Activated CD4-positive, alpha-beta T cell treated with anti-CD3 and anti-CD28 coated beads for 24 hours (primary cell): ENCODE results near the gene CHKB.

Source experiments
- DNase-seq, 2 donors: peaks; one replicate each; pipeline ENCODE4 v3.0.0-alpha.2; 2020; ENCODE audit warnings: low read depth in 2 of 2

The CHKB gene

GRCh38 chr22:50600538-50600937 lies 17.9 kb upstream of the CHKB start, which contains the start of gene MAPK8IP2:
Gene MAPK8IP2, plus strand, starts transcription at chr22:50600793. Its CDS starts 26 bp downstream, at chr22:50600819.
- DNase-seq = no peak

DNA sequence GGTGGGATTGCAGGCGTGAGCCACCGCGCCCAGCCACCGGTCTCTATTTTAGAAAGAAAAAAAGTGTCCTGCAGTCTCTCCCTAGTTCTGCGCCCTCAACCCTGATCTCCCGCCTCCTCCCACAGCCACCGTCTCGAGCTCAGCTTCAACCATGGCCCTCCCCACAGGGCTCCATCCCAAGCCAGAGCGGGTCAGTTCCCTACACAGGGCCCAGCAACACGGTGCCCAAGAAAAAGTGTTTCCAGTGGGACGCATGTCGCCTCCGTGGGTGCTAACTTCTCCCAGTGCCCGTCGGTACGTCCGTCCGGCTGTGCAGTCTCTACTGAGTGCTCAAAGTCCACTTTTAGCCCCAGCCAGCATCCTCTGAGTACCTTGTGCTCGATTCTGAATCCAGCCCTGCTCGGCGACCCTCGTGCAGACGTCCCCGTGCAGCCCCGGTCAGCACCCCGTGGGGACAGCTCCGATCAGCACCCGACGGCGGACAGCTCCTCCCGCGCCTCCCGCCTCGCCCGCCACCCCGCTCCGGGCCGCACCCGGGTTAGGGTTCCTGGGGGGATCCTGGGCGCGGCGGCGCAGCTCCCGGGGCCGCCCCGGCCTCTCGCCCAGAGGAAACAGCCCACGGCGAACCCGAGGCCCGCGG lies 17.3 kb upstream of the CHKB start:
- peak; percentile 34 to 38 for DNase-seq

GRCh38 chr22:50597097-50597496 lies 14.4 kb upstream of the CHKB start:
- DNase-seq = no peak

DNA sequence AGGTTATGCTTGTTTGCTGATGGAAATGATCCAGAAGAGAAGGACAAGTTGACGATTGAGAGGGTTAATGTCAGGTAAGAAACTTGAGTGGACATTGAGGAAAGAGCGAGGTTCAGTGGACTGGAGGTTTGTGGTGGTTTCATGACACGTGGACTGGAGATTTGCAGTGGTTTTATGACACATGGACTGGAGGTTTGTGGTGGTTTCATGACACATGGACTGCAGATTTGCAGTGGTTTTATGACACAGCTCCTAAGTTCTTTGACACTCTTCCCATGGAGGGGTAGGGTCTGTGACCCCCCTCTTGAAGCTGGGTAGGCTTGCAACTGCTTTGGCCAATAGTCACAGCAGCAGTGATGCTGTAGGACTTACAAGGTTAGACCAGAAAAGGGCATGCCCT lies 12.5 kb upstream of the CHKB start:
- no peak for DNase-seq

- DNase-seq = no peak
Measured at GRCh38 chr22:50587407-50587806, 4.8 kb upstream of the CHKB start.

DNA sequence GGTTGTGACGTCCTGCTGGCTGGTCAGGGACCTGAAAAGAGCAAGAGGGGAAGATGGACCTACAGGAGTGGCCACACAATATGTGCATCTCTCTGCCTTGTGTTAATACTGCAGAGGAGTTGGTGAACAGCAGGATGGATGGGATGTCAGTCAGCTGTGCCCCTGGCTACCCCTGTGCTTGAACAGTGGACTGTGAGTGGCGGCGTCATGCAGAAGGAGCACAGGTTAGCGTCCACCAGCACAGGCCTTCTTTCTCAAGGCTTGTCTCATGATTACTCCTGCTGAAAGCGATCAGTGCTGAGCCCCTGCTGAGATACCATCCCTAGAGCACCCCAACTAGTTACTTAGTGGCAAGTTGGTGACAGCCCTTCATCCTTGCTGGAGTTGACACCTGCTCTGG lies 3.8 kb upstream of the CHKB start:
- no peak for DNase-seq

DNA sequence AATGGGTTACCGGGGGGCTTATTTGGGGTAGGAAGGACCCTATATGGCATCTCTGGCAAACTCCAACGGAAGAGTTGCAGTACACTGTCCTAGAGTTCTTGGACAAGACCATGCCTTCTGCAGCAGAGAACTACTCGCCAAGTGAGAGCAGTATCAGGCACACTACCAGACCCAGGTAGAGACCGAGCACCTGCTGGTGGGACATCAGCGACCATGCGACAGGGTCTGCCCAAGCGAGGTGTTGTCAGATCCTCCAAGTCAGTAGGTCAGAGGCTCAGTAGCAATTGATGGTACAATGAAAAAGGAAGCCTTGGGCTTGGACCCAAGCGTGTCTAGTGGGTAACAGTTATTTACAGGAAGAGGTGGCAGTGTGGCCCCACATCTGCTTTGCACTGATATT lies 3.1 kb upstream of the CHKB start:
- no peak for DNase-seq

DNA sequence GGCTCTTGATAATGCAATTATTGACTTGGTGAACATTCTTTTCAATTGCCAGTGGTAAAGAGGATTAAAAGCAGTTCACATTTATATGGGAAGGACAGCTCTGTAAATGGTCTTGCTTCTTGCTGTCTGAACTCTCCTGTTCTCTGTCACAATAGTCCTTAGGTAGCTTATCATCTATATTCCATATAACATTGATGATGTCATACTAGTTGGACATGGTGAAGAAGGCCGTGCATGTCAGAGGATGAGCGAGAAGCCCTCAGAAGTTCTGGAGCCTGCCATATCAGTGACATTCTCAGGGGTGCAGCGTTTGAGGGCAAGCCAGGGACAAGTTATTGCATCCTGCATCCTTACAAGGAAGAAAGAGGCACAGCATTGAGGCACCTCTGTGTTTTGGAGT lies 2.6 kb upstream of the CHKB start:
- DNase-seq = no peak

DNA sequence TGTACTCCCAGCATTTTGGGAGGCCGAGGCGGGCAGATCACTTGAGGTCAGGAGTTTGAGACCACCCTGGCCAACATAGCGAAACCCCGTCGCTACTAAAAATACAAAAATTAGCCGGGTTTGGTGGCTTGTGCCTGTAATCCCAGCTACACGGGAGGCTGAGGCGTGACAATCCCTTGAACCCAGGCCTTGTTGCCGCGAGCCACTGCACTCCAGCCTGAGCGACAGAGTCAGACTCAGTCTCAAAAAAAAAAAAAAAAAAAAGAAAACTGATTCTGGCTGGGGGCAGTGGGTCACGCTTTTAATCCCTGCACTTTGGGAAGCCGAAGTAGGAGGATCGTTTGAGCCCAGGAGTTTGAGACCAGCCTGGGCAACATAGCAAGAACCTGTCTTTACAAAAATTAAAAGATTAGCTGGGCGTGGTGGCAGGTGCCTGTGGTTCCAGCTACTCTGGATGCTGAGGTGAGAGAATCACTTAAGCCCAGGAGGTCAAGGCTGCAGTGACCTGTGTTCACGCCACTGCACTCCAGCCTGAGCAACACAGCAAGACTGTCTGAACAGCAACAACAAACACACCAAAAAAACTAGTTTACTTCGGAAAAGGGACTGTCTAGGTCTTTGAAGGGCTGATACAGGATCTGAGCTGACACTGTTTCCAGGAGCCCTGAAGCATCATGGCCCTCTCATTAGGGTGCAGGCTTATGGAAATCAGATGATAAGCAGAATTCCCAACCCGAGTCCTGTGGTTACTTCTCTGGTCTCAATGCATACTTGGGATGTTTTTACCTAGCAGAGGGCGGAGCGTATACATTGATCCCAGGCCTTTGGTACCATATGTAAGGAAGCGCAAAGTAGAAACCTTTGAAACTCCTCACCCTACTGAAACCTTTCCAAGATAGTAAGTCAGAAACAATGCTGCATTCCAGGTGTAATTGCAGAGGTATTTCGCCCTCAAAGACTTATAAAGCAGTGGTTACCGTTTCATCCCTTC lies 1.8 kb upstream of the CHKB start:
- DNase-seq = no peak

GRCh38 chr22:50583294-50583861 lies 729 bp upstream of the CHKB start:
- no peak for DNase-seq

DNA sequence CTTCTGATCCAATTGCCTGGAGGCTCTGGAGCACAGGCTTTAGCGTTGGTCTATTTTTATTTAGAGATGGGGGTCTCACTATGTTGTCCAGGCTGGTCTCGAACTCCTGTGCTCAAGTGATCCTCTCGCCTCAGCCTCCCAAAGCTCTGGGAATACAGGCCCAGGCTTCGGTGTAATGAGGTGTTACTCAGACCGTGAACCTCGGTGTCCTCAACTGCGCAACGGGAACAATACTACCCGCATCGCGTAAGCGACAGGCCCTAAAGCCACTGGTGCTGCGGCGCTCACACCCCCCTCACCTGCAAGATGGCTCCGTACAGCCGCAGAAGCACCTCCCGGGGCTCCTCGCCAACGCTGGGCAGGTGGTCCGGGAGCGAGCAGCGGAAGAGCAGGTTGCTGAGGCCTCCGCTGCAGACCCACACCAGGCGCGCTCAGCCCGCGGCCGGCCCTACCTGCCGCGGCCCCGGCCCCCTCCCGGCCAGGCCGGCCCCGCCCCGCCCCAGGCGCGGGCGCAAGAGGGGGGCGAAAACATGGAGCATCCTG lies 628 bp downstream of the CHKB start:
- peak in 1 of 2 donors; percentile 14 for DNase-seq

GRCh38 chr22:50581031-50581949 lies 1.4 kb downstream of the CHKB start:
- DNase-seq = no peak

DNA sequence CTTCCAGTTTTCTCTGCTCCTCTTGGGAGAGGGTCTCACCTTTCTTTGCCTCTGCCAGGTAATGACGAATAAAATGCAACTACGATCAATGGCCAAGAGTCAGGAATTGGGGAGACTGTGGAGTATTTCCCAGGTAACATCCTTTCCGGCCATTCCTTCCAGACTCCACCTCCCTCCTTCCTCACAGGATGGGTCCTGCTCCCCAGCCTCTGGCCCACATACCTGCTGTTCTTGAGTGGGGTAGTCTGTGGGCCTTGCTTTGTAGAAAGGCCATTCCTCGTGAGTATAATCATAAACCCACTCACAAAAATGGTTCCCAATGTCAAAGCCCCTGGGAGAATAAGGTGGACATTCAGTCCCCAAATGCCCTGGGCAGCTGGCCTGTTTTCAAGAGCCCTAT lies 2.9 kb downstream of the CHKB start:
- no peak for DNase-seq

DNA sequence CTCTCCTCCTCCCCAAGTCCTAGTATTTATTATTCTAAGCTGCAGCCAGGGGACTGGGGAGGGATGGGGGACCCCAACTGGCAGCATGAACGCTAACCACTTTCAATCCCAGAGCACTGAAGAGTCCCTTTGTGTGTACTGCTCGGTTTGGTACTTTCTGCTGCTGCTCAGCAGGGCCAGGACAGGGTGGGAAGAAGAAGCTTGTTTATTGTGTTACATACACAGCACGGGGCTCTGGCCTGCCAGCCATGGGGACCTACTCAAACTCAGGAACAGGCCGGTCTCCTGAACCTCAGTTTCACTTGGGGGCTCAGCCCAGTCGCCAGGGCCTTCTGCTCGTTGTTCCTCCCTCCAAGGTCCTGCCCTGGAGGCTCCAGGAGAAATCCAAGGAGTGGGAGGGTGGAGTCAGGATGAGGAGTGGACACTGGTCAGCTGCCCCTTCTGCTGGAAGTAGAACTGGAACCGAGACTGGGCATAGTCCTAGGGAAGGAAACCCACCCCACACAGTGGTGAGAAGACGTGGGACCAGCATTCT lies 3.8 kb downstream of the CHKB start:
- no peak for DNase-seq

GRCh38 chr22:50577987-50578775 lies 4.5 kb downstream of the CHKB start, which contains the start of gene CPT1B:
Gene CPT1B, minus strand, starts transcription at chr22:50578427. Its CDS starts 512 bp downstream, at chr22:50577915.
- no peak for DNase-seq

GRCh38 chr22:50577697-50577986 lies 5.0 kb downstream of the CHKB start:
- no peak for DNase-seq

GRCh38 chr22:50576806-50577696 lies 5.6 kb downstream of the CHKB start:
- no peak for DNase-seq

DNA sequence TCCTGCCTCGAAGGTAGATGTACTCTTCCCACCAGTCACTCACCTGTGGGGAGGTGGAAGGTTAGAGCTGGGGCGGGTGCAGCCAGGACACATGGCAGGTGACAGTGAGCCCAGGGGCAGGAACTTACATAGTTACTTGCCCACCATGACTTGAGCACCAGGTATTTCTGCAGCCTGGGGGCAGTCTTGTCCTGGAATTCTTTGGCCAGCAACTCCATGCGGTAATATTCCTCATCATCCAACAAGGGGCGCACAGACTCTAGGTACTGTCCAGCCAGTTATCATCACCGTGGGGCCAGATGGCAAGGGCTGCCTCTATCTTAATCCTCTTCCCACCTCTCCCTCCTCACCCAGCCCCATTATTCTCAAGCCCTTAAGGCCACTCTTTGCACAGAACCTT lies 6.6 kb downstream of the CHKB start:
- no peak for DNase-seq

DNA sequence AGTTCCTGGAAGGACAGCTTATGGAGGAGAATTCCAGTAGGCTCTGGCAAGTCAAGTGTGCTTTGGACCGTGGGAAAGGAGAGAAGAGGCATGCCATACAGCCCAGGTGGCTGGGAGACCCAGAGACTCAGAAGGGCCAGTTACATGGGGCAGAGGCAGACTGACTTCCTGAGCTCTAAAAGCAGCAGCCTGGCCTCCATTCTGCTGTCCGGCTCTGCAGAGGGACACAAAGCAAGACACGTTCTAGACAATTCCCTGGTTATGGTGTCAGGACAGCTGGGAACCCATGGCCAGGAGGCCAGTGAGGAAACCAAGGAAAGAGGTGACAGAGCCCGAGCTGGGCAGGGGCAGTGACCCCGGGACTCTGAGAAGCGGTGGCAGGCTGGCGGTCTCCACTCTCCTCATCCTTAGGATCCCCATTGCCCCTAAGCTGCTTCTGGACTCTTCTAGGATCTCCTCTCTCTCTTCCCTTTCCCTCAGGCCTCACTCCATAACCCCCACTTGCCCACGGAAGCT lies 7.2 kb downstream of the CHKB start:
- DNase-seq = no peak
